SIG-M5 (cell line): Measurements from ENCODE around the gene CLNK.
"Not testable (repeated sequence)": the region's sequence is repeated elsewhere in the genome, so short reads cannot be mapped to it uniquely, and the experiment has no call there.

Experiments used
- DNase-seq: peaks from one replicate; lab custom pipeline; 2025; lab: John Stamatoyannopoulos, UW

The CLNK gene

DNA sequence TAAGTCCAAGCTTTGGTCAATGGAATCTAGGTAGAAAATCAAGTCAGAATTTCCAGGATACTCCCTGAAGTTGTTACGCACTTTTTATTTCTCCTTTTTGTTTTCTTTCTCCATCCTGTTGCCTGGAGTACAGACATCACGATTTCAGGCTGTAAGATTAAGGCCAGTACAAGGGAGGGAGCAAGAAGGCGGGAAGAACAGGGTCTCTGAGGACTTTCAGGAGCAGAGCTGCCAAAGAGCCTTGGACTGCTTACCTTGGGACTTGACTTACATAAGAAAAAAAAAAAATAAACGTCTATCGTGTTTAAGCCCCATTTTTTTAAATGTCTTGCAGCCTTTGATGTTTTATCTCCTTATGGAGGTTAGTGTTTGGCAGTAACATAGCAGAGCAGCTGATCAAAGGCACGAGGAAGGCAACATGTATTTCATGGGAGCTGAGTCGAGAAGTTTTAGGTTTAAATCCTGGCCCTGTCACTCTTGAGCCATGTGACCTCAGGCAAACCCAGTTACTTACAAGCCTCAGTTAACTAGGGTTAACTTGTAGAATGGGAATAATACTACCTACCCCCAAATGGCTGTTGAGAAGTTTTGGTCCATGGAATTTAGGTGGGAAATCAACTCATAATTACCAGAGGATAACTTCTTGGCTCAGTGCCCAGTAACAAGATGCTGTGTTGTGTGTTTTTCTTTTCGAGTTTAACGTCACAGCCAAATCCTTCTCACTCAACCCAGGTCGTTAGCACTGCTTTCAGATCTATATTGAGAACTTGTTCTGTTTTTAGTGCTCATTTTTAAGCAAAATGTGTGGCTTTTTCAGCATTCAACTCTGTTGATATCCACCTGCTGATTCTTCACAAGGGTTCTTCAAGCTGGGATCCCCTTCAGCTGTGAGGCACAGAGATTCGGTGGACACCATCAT is 106.8 kb downstream of the CLNK start:
- DNase-seq, result no peak

- DNase-seq, result no peak
Observed at GRCh38 chr4:10577018-10577417, 107.5 kb downstream of the CLNK start.

DNA sequence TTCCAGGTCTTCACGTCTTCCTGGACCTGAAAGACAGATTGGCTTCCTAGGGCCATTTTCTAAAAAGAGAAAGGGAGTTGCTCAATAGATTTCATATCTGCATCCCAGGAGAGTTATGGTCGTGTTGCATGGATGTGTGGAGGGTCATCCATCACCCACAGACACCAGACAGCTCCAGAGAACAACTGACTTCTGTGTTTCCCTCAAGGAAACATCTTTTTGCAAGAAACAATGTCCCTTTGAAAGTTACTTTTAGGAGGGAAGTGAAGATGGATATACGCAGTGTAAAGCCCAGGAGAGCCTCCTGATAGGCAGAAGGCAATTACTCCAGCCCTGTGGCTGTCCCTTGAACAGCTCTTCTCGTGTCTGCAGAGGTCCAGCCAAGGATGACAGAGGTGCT is 108.3 kb downstream of the CLNK start:
- DNase-seq, result no peak

DNA sequence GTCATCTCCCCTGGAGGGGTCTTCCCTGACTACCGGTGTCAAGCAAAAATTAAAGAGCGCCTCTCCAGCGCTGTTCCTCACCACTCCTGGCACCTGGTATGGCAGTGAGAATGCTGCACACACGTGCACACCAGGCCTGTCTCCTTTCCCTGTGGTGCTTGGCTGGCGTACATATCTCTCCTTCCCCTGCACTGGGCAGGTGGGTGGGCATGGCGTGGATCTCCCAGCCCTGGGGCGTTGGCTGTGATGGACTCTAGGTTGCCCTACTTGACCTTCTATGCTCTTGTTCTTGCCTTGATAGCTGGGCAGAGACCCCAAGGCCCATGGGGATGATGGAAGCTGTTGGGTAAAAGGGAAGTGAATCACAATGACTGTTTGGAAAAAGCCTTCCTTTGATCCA is 109.2 kb downstream of the CLNK start:
- DNase-seq, result no peak

- DNase-seq, result not testable (repeated sequence)
Observed at GRCh38 chr4:10574553-10574952, 110.0 kb downstream of the CLNK start.

DNA sequence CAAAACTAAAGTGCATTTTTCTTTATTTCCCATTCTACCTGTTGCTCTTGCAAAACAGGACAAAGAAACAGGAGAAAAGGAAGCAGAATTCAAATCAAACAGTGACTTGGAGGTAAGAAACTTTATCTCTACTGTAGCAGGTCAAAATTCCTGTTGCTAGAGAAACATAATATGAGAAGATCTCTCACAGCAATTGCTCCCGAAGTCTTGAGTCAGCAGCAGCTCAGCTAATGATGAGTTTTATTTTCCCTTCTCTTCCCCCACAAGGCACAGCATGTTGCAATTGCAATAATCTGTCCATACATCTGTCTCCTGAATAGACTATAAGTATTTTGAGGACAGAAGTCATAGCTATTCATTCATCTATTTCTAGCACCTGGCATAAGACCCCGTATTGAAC is 112.7 kb downstream of the CLNK start:
- no peak for DNase-seq

DNA sequence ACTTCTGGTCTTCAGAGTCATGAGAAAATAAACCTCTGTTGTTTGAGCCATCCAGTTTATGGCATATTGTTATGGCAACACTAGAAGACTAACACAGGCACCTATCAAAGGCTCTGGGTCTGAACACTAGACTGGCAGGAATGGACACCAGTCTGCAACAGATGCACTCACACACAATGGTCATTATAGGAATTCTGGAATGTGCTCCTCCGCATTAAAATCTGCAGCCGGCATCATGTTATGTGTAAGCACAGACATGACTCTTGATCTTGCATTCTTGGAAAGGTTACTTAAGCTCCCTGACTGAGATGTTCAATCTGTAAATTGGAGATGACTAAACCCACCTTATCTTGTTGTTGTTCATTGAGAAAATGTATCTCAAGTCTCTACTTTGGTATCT is 115.1 kb downstream of the CLNK start:
- no peak for DNase-seq

DNA sequence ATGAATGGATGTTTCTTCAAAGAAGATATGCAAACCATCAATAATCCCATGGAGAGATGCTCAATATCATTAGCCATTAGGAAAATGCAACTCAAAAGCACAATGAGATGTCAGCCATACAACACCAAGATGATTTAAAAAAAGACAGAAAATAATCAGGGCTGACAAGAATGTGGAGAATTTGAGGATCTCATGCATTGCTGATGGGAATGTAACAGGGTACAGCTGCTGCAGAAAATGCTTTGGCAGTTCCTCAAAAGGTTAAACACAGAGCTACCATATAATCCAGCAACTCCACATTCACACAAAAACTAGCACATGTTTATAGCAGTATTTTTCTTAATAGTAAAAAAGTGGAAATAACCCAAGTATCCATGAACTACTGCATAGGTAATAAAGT is 116.8 kb downstream of the CLNK start:
- DNase-seq, result no peak

DNA sequence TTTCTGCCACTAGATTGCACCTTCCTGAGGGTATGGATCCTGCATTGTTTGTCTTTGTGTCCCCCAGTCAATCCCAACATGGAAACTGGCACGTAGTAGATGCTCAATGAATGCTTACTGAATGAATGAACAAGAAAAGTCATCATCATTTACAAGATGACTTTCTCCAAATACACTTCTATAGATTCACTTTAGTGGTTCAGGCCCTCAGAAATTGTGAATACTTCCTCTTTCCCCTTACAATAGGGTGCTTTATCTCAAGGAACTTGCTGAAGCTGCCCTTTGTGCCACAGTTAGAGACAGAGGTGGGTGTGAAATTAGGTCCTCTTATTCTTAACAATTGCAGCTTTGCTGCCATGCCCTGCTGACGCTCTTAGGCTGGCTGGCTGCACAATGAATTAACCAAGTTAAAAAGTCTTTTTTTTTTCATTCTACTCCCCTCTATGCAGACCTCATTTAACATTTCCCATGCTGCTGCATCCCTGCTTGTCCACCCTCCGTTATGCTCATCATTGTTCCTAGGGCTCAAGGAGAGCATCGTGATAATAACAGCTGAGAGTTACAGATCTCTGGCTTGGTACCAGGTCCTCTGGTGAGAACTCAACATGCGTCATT is 119.3 kb downstream of the CLNK start:
- DNase-seq, result no peak

DNA sequence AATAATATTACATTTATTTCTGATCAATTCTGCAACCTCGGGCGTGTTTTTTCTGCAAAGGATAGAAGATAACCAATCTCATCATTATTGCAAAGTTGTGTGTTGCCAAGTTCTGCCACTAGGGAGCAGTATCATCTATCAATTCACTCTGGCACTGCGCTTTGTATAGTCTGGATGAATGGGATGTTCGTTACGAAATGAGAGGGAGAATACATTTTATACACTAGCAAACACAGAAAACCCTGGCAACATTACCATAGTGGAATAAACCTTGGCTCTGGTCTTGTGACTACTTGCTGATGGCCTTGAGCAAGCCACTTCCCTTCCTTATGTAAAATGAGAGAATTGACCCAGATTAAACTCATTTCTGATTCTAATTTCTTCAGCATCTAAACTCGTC is 129.9 kb downstream of the CLNK start:
- DNase-seq, result no peak

DNA sequence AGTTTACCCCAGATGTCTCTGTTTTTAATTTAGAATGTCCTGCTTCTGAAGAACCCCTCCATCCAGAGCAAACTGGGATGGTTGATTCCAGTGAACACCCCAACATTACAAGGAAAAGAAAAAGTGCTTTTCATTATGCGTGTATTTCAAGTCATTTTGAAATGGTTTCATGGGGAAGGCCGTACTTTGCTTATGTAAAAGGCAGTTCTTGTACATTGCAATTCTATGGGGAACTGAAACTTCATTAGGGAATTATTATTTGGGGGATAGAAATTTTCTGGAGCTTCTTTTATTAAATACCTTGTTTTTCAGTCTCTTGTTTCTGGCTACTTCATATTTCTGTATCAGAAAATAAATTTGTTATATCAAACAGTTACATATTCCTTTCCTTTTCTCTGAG is 130.4 kb downstream of the CLNK start:
- DNase-seq, result no peak

GRCh38 chr4:10552591-10553280 is 131.8 kb downstream of the CLNK start:
- DNase-seq, result no peak

DNA sequence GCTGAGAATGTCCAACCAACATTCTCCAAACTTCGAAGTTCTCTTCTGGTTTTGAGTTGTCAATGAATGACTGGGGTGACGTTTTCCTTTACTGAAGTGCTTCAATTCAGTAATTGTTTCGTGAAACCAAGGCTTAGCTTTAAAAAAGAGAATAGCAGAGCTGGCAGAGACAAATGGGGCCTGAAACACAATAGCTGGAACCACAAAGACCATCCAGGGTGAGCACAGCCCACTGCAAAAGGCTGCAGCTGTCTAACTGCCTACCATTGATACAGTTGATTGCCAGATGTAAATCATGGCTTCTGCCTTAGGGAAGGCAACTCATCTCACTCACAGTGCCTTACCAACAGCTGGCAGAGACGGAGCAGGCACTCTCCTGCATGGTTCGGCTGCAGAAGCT is 148.7 kb downstream of the CLNK start:
- DNase-seq, result no peak

DNA sequence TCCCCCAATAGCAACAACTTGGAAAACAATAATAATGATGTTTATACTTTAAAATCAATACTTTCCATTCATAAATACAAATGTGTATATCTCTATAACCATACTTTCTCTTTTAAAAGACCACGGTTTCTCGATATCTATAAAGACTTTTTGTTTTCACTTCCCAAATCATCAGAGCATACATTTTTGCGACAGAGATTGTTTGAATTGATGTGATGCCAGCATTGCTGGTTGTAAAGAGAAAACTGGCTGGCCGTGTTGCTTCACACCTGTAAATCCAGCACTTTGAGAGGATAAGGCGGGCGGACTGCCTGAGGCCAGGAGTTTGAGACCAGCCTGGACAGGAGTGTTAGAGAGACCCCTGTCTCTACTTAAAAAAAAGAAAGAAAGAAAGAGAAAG is 149.7 kb downstream of the CLNK start:
- DNase-seq, result no peak

DNA sequence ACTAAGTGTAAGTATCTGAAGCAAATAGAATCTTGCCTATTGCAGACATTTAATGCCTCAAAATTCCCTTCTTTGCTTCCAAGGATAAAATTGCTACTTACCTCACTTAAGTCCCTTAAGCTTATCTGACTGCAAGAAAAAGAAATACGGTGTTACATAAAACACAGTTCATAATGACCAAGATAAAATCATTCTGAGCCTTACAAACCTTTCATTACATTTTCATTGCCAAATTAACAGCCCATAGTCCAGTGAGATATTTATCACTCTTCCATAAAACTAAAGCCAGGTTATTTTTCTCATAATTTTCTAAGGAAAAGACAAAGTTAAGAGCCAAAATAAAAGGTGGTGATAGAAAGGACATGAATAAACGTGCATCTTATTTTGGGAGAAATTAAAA is 152.4 kb downstream of the CLNK start:
- no peak for DNase-seq

DNA sequence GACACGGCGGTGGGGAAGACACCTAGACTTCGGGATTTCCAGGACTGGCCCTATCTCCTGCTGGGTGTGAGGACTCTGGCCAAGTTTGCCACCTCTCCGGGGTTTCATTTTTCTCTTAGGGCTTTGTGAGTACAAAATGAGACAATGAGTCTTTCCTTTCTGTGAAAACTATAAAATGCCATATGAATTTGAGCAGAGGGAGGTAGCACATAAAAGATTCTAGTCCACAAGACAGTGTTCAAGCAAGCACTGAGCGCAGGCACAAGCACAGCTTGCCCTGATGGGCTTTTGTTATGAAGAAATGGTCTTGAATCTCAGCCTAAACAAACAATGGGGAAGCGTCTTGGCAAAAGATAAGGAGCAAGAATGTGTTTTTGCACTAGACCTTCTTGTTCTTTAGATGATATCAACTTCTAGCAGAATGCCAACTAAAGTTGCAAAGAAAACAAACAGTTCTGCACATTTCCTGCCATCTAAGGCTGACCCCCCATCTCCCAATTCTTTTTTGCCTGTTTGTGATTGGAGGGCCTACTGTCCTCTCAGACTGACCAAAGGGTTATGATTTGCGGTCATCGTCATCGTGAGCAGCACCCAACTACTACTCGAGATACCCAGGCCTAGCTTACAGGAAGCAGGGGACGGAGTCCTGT is 154.3 kb downstream of the CLNK start:
- DNase-seq, result no peak

- no peak for DNase-seq
Observed at GRCh38 chr4:10529291-10530136, 155.1 kb downstream of the CLNK start.

DNA sequence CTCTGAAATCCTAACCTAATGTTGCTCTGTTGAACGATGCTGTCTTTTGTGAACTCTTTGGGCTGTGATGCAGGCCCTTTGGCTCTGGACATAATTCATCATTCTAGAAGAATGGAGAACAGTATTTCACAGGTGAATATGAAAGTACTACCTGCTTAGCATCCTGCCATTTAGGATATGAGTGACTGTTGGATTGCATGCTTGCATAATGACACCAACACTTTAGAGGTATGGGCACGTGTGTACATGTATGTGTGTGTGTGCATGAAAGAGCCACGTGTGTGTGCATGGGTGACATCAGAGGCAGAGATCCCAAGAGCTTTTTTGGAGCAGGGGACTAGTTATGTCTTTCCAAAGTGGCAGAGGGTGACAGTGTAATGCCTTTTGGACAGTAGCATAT is 157.1 kb downstream of the CLNK start:
- no peak for DNase-seq

DNA sequence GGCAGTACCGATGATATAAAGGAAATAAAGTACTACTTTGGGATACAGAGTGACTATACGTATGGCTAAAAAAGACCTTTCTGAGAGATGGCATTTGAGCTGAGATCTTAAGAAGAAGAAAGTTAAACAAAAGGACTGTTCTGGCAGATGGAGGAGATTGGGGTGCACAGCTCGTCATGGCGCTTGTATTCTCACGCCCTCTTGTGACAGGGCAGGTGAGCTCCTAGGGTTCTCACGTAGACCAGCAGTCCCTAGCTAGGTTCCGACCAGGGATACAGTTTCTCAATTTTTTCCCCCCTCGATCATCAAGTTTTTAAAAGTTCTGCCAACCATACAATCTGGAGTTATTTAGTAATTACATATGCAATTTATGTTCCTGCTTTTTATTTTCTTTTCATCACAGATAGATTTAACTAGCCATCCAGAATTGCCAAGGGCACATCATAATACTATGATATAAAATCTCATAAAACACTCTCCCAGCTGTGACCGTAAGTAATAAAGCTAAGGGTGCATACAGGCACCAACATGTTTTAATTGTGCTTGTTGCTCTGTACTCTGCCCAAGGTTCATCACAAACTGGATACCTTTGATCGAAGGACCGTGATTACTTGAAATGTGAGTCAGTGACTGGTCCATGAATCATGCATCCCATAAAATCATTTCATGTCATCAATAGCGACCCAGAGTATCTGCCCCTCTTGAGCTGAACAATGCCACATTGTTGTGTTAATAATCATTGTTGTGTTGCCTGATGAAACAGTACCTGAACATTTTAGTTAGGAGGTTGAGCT is 157.9 kb downstream of the CLNK start:
- DNase-seq, result no peak

DNA sequence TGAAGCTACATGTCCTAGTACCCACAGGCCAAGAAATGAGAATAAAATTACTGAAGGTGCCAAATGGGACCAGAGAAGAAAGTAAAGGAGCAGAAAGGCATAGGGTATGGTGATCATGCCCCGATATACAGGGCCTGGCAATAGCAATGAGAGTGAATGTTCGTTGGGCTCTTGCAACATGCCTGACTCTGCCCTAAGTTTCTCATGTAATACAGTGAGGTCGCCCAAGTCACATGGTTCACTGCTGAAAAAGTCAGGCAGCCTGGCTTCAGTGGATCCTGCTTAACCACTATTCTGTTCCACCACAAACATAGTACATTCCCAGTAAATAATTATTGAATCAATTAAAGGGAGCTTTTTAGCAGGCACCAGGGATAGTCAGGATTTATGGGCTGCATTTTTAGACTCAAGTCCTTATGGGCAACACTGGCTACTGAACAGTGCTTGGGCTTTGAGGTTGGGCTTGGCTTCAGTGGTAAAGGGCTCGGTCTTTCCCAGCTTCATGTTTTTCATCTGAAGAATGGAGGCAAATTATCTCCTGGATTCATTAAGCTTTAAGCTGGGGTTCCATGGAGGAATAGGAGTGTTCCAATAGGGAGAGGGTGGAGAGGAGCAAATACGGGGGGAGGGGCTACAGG is 160.3 kb downstream of the CLNK start:
- DNase-seq, result no peak
